ENCODE data around the gene GPR31. TPM values are rescaled to one million over a fixed set of nuclear protein-coding genes. Genes with fewer than 3 reads are reported as not detected.

The GPR31 gene
- total and polyA plus RNA-seq, 2 donors (not counting 1 experiment from before 2014, with no cell fraction given) = not detected

DNA sequence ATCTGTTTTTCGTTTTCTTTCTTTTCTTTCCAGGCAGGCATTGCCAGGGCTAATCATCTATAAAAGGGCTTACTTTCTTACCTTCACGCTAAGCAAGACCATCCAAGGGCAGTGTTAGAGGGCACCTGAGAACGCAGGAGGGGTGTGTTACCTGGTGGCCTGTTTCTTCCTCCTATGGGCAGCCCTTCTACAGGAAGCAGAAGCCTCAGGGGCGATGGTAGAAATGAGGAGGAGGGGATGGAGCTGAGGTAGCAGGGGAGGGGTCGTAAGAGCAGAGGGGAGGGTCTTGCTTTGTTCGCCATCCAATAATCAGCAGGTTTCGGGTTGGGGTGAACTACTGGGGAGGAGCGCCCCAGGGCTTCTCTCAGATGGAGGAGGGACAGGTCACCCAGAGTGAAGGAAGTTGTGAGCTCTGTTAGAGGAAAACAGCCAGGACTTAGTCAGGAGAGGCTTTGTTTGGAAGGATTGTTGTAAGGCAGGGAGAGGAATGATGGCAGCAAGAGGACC lies 36.4 kb downstream of the GPR31 start:
- H3K27ac ChIP-seq (ENCODE audit: insufficient read depth, low read length) = no peak overlapping the region
- DNase-seq (ENCODE audit: low read depth in 2 of 2) = no peak
- H3K4me1 ChIP-seq (ENCODE audit: control insufficient read depth, extremely low read depth, insufficient read depth, low read length) = no peaks in the 10 kb centered on the region
- H4K20me1 ChIP-seq (ENCODE audit: control insufficient read depth, extremely low read depth, insufficient read depth, low read length) = no peaks in the 10 kb centered on the region
- H3K27me3 ChIP-seq (ENCODE audit: control insufficient read depth, insufficient read depth, low read length) = no peaks in the 10 kb centered on the region
- no peak overlapping the region for H3K4me3 ChIP-seq (replicated peaks in 1 of 4; ENCODE audit: control extremely low read depth in 1 of 4, insufficient read depth in 1 of 4, low read depth in 3 of 4, low read length in 4 of 4)
- no peaks in the 10 kb centered on the region for H3K9me3 ChIP-seq (ENCODE audit: control insufficient read depth, insufficient read depth, low read depth, low read length)
- no peak overlapping the region for H3K4me2 ChIP-seq (ENCODE audit: extremely low read depth, insufficient read depth, low read length)
- H3K79me2 ChIP-seq (ENCODE audit: control insufficient read depth, insufficient read depth, low read length) = no peaks in the 10 kb centered on the region
- TF ChIP-seq, protein P1, sequence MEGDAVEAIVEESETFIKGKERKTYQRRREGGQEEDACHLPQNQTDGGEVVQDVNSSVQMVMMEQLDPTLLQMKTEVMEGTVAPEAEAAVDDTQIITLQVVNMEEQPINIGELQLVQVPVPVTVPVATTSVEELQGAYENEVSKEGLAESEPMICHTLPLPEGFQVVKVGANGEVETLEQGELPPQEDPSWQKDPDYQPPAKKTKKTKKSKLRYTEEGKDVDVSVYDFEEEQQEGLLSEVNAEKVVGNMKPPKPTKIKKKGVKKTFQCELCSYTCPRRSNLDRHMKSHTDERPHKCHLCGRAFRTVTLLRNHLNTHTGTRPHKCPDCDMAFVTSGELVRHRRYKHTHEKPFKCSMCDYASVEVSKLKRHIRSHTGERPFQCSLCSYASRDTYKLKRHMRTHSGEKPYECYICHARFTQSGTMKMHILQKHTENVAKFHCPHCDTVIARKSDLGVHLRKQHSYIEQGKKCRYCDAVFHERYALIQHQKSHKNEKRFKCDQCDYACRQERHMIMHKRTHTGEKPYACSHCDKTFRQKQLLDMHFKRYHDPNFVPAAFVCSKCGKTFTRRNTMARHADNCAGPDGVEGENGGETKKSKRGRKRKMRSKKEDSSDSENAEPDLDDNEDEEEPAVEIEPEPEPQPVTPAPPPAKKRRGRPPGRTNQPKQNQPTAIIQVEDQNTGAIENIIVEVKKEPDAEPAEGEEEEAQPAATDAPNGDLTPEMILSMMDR (conservative IDR thresholded peaks at IDR 0.05 in 1 of 2, IDR thresholded peaks at IDR 0.05 in 1 of 2; ENCODE audit: low read depth in 1 of 2, low read length in 2 of 2) = no peak
- no peak for TF ChIP-seq EZH2 (IDR thresholded peaks at IDR 0.05; ENCODE audit: low read length, missing control alignments)
- H3K9ac ChIP-seq (ENCODE audit: insufficient read depth, low read length) = no peak overlapping the region
- H2AFZ ChIP-seq (ENCODE audit: low read length) = no peak overlapping the region
- H3K36me3 ChIP-seq (ENCODE audit: control insufficient read depth, insufficient read depth, low read length) = no peaks in the 10 kb centered on the region

DNA sequence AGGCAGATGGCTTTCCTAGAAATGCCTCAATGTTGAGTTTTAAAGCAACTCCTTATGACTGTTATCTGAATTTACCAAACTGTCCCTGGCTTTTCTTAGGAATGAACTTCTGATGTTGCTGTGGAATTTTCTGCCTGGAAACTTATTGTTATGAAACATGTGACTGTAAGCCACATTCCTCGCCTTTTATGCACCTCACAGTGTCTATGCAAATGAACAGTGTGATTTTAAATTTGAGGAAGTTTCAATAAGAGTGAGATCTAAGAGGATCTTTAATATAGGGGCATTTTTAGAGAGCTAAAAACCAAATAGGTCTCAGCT lies 37.2 kb downstream of the GPR31 start:
- Histone ChIP-seq H3K27me3 (ENCODE audit: control insufficient read depth, insufficient read depth, low read length) (no peaks in the 10 kb centered on the region), H3K4me2 (ENCODE audit: extremely low read depth, insufficient read depth, low read length) (no peak overlapping the region), H3K4me1 (ENCODE audit: control insufficient read depth, extremely low read depth, insufficient read depth, low read length) (no peaks in the 10 kb centered on the region), H3K4me3 (replicated peaks in 1 of 4; ENCODE audit: control extremely low read depth in 1 of 4, insufficient read depth in 1 of 4, low read depth in 3 of 4, low read length in 4 of 4) (no peak overlapping the region), H3K9me3 (ENCODE audit: control insufficient read depth, insufficient read depth, low read depth, low read length) (no peaks in the 10 kb centered on the region), H4K20me1 (ENCODE audit: control insufficient read depth, extremely low read depth, insufficient read depth, low read length) (no peaks in the 10 kb centered on the region), H3K27ac (ENCODE audit: insufficient read depth, low read length) (no peak overlapping the region), H2AFZ (ENCODE audit: low read length) (no peak overlapping the region), H3K36me3 (ENCODE audit: control insufficient read depth, insufficient read depth, low read length) (no peaks in the 10 kb centered on the region), H3K79me2 (ENCODE audit: control insufficient read depth, insufficient read depth, low read length) (no peaks in the 10 kb centered on the region), H3K9ac (ENCODE audit: insufficient read depth, low read length) (no peak overlapping the region)
- TF ChIP-seq, protein P1 (conservative IDR thresholded peaks at IDR 0.05 in 1 of 2, IDR thresholded peaks at IDR 0.05 in 1 of 2; ENCODE audit: low read depth in 1 of 2, low read length in 2 of 2) = no peak
- TF ChIP-seq EZH2 (IDR thresholded peaks at IDR 0.05; ENCODE audit: low read length, missing control alignments) = no peak
- no peak for DNase-seq (ENCODE audit: low read depth in 2 of 2)

DNA sequence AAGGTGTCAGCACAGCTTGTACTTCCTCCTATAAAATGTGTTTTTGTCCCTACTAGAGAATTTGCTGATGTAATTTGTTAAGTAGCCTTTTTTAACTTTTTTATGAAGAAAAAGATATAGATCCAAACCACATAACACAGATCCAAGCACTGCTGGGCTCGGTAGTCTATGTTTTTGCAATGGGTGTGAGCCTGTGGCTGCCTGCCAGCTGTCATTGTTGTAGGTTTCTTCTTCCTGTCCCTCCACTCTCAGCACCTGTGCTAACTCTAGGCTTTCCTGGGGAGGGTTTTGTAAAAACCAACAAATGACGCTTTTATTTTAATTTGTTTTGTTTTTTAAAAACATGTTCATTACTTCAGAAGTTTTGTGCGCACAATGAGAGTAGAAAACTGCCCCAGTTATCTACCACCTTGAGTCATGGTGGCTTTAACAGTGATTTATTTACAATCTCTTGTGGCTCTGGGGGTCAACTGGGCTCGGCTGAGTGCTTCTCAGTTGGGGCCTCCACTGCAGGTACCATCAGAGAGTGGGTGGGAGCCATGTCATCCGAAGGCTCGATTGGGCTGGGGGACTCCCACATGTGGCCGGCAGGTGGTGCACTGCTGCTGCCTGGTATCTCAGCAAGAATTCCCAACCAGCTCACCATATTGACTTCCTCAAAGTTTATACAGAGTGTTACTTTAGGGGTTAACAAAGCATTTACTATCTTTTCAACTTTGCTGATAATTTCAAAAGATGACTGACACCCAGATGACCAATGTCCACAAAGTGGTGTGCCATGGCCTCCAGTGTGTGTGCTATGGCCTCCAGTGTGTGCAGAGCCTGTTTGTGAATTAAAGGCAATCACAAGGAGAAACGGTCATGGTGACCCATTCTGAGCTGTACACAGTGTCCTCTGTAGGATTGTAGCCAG lies 37.9 kb downstream of the GPR31 start:
- H4K20me1 ChIP-seq (ENCODE audit: control insufficient read depth, extremely low read depth, insufficient read depth, low read length) = no peaks in the 10 kb centered on the region
- no peak overlapping the region for H2AFZ ChIP-seq (ENCODE audit: low read length)
- no peaks in the 10 kb centered on the region for H3K79me2 ChIP-seq (ENCODE audit: control insufficient read depth, insufficient read depth, low read length)
- no peaks in the 10 kb centered on the region for H3K9me3 ChIP-seq (ENCODE audit: control insufficient read depth, insufficient read depth, low read depth, low read length)
- no peak for DNase-seq (ENCODE audit: low read depth in 2 of 2)
- H3K36me3 ChIP-seq (ENCODE audit: control insufficient read depth, insufficient read depth, low read length) = no peaks in the 10 kb centered on the region
- no peak overlapping the region for H3K4me2 ChIP-seq (ENCODE audit: extremely low read depth, insufficient read depth, low read length)
- no peak overlapping the region for H3K9ac ChIP-seq (ENCODE audit: insufficient read depth, low read length)
- no peak overlapping the region for H3K27ac ChIP-seq (ENCODE audit: insufficient read depth, low read length)
- H3K4me3 ChIP-seq (replicated peaks in 1 of 4; ENCODE audit: control extremely low read depth in 1 of 4, insufficient read depth in 1 of 4, low read depth in 3 of 4, low read length in 4 of 4) = no peak overlapping the region
- H3K27me3 ChIP-seq (ENCODE audit: control insufficient read depth, insufficient read depth, low read length) = no peaks in the 10 kb centered on the region
- no peaks in the 10 kb centered on the region for H3K4me1 ChIP-seq (ENCODE audit: control insufficient read depth, extremely low read depth, insufficient read depth, low read length)
- TF ChIP-seq, protein P1 (conservative IDR thresholded peaks at IDR 0.05 in 1 of 2, IDR thresholded peaks at IDR 0.05 in 1 of 2; ENCODE audit: low read depth in 1 of 2, low read length in 2 of 2) = no peak
- TF ChIP-seq EZH2 (IDR thresholded peaks at IDR 0.05; ENCODE audit: low read length, missing control alignments) = no peak

All from fibroblast of lung (primary cell).